ENCODE data around the gene PCDHGA10. TPM values are rescaled to one million over a fixed set of nuclear protein-coding genes. Genes with fewer than 3 reads are reported as not detected.

The PCDHGA10 gene
- total and polyA plus RNA-seq, 9 of the 15 experiments (the other 6 are each of a cell fraction or from before 2014, with no cell fraction given), result 0.01 to 0.11 (median 0.05) TPM

DNA sequence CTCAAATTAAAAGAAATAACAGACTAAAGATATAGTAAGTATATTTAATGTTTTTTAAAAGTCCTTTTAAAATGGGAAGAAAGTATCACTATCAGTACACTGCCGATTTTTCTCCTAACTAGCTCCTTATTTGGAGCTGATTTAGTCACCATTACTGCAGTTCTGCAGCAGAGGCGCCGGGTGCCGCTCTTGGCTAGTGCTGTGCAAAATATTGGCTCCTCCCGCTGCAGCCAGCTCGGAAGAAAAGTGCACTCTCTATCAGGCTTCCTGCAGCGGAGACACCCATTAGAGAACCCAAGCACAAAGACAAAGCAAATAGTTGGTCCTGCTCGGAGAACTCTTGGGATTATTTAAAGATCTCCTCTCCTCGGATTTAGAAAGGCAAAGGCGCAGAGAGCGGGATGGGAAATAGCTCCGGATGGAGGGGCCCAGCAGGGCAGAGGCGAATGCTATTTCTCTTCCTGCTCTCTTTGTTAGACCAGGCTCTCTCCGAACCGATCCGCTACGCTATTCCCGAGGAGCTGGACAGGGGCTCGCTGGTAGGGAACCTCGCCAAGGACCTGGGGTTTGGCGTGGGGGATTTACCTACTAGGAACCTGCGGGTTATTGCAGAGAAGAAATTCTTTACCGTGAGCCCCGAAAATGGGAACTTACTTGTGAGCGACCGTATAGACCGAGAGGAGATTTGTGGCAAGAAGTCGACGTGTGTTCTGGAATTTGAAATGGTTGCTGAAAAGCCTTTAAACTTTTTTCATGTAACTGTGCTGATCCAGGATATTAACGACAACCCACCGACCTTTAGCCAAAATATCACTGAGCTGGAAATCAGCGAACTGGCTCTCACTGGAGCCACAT lies 42.6 kb upstream of the PCDHGA10 start, which contains the start of gene PCDHGB3:
TSS of gene PCDHGB3 (plus strand) at position 249 of the 855 bp plus-strand sequence. CDS start at position 402, 153 bp downstream.
- DNase-seq (ENCODE audit: extremely low read depth in 1 of 4, low spot score in 3 of 4) (peak in 3 of 4 experiments; percentile 21 to 56 (median 42)), ATAC-seq (peak; percentile 98), FAIRE-seq (peak; percentile 67)
- Histone ChIP-seq H3K27ac (ENCODE audit: extremely low read depth, low read depth, low read length) (no peak within 1 kb of the TSS), H3K9ac (ENCODE audit: insufficient read depth in 1 of 2, low read depth in 2 of 2, low read length in 2 of 2) (no peak within 1 kb of the TSS), H3K4me1 (replicated peaks in 1 of 2; ENCODE audit: control insufficient read depth in 2 of 2, insufficient read depth in 2 of 2, low read length in 2 of 2) (peaks cover 0 to 14% of the 10 kb centered on the region in 2 experiments; a peak in 1 of 5 replicates), H3K36me3 (ENCODE audit: control insufficient read depth, insufficient read depth, low read length) (no peaks in the 10 kb centered on the region), H2AFZ (ENCODE audit: low read depth, low read length) (peak within 1 kb of the TSS; percentile 62; the same call in 1 of the 2 replicates), H4K20me1 (replicated peaks; ENCODE audit: control insufficient read depth, insufficient read depth, low read length) (no peaks in the 10 kb centered on the region), H3K9me3 (replicated peaks; ENCODE audit: control insufficient read depth, insufficient read depth, low read depth, low read length) (no peaks in the 10 kb centered on the region), H3K79me2 (ENCODE audit: control insufficient read depth, insufficient read depth, low read length) (no peaks in the 10 kb centered on the region), H3K4me3 (peak within 1 kb of the TSS; percentile 27), H3K9me1 (ENCODE audit: control insufficient read depth, insufficient read depth, low read length) (no peaks in the 10 kb centered on the region), H3K27me3 (ENCODE audit: control insufficient read depth in 2 of 2, insufficient read depth in 2 of 2, low read length in 2 of 2) (peaks cover 15 to 47% of the 10 kb centered on the region in 2 experiments), H3K4me2 (ENCODE audit: insufficient read depth, low read length) (no peak within 1 kb of the TSS; the same call in none of the 2 replicates)
- WGBS (ENCODE audit: insufficient coverage, low coverage, missing lambda C conversion rate), result 2% methylated on average over 32 of the region's 32 CpGs
- POLR2A ChIA-PET, result interaction anchor here (0.6 to 1.2 kb wide), 4 partner anchors 21 to 188 kb away, joined by 3 to 4 read pairs (median 4); partner anchors contain the start of gene TAF7
- CTCF ChIA-PET (ENCODE audit: low intra/inter-chr PET ratio), result interaction anchor here (0.5 to 0.8 kb wide), 3 partner anchors 154 to 773 kb away, joined by 3 to 5 read pairs (median 4); no protein-coding TSS in a partner anchor
- in situ Hi-C loops (cut with MboI) (no loop called here), intact Hi-C loops (cut with micrococcal nuclease) (loop anchor here (5.0 kb wide), 1 partner anchor 43 kb away; no protein-coding TSS in a partner anchor)
- BruUV-seq (replicated peaks), result no TSS peak
- TF ChIP-seq, protein P1, sequence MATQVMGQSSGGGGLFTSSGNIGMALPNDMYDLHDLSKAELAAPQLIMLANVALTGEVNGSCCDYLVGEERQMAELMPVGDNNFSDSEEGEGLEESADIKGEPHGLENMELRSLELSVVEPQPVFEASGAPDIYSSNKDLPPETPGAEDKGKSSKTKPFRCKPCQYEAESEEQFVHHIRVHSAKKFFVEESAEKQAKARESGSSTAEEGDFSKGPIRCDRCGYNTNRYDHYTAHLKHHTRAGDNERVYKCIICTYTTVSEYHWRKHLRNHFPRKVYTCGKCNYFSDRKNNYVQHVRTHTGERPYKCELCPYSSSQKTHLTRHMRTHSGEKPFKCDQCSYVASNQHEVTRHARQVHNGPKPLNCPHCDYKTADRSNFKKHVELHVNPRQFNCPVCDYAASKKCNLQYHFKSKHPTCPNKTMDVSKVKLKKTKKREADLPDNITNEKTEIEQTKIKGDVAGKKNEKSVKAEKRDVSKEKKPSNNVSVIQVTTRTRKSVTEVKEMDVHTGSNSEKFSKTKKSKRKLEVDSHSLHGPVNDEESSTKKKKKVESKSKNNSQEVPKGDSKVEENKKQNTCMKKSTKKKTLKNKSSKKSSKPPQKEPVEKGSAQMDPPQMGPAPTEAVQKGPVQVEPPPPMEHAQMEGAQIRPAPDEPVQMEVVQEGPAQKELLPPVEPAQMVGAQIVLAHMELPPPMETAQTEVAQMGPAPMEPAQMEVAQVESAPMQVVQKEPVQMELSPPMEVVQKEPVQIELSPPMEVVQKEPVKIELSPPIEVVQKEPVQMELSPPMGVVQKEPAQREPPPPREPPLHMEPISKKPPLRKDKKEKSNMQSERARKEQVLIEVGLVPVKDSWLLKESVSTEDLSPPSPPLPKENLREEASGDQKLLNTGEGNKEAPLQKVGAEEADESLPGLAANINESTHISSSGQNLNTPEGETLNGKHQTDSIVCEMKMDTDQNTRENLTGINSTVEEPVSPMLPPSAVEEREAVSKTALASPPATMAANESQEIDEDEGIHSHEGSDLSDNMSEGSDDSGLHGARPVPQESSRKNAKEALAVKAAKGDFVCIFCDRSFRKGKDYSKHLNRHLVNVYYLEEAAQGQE (IDR thresholded peaks at IDR 0.05; ENCODE audit: borderline replicate concordance), result peak; percentile 19; the same call in 1 of the 2 replicates
- TF ChIP-seq, protein P1 (CRISPR knock-in tag; IDR thresholded peaks at IDR 0.05; ENCODE audit: low read depth), result no peak
- TF ChIP-seq DDX20 (tag; IDR thresholded peaks at IDR 0.05; ENCODE audit: low read depth) (no peak), HDAC3 (IDR thresholded peaks at IDR 0.05; ENCODE audit: borderline replicate concordance, partially characterized antibody) (no peak), ZNF586 (CRISPR knock-in tag; conservative IDR thresholded peaks at IDR 0.05) (no peak), NCOA2 (IDR thresholded peaks at IDR 0.05; ENCODE audit: partially characterized antibody in 2 of 2) (no peak), TARDBP (IDR thresholded peaks at IDR 0.05) (no peak), BMI1 (IDR thresholded peaks at IDR 0.05; ENCODE audit: low read length) (no peak), ZZZ3 (IDR thresholded peaks at IDR 0.05) (no peak)
- TF ChIP-seq, protein P2, sequence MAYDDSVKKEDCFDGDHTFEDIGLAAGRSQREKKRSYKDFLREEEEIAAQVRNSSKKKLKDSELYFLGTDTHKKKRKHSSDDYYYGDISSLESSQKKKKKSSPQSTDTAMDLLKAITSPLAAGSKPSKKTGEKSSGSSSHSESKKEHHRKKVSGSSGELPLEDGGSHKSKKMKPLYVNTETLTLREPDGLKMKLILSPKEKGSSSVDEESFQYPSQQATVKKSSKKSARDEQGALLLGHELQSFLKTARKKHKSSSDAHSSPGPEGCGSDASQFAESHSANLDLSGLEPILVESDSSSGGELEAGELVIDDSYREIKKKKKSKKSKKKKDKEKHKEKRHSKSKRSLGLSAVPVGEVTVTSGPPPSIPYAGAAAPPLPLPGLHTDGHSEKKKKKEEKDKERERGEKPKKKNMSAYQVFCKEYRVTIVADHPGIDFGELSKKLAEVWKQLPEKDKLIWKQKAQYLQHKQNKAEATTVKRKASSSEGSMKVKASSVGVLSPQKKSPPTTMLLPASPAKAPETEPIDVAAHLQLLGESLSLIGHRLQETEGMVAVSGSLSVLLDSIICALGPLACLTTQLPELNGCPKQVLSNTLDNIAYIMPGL (CRISPR knock-in tag; IDR thresholded peaks at IDR 0.05), result no peak
